GM21423 (cell line): Measurements from ENCODE around the gene TBC1D5.

Source experiments
- ATAC-seq: cut with Tn5 transposase; IDR thresholded peaks from one replicate; pipeline ENCODE4 v1.9.1; 2021; ENCODE audit warnings: mild to moderate bottlenecking, moderate library complexity; ENCODE audit not compliant: unreplicated experiment

TBC1D5 gene

DNA sequence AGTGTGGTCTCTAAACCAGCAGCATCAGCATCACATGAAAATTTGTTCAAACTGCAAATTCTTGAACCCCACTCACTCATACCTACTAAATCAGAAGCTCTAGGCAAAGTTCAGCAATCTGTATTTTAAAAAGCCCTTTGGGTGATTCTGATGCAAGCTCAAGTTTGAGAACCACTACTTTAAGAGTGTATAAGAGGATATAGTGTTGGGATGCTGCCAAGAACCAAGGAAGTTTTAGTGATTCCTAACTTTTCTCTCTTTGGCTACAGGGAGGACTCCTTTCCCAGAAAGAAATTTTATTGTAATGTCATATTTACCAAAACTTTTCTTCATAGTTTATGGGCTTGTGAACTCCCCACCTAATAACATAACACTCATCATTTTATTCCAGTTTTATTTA lies 422.2 kb downstream of the TBC1D5 start:
- no peak for ATAC-seq

DNA sequence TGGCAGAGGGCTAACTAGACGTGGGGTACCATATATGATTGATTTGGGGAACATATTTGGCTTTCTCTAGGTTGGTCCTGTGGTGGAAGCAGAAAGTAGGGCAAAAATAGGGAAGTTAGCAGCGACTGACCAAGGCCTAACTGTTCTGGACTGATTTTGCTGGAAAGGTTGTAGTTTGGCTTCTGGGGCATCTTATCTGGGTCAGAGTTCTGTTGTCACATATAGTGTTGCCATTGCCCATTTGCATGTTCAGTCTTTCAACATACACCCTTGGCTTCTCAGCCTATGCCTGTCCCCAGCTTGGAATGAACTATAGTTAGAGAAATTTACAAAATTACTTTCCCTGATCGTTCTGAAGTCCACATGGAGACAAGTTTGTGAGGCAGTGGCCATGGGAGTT lies 426.5 kb downstream of the TBC1D5 start:
- ATAC-seq = no peak

DNA sequence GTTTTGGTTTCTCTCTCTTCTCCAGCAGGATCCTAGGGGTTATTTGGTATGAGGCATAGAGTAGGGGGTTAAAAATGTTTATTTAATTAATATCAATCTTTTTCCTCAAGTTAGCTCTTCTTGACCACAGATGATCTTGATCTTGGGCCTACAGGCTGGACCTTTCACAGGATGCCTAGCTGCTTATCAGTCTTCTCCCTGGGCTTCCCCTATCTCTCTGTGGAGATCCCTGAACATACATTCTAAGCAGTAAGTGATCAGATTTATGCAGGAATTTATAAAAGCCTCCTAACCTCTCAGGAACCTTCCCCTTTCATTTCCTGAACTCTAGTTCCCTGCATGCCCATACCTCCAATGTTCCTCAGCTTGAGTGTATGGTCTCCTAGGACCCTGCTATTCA lies 428.3 kb downstream of the TBC1D5 start:
- no peak for ATAC-seq

DNA sequence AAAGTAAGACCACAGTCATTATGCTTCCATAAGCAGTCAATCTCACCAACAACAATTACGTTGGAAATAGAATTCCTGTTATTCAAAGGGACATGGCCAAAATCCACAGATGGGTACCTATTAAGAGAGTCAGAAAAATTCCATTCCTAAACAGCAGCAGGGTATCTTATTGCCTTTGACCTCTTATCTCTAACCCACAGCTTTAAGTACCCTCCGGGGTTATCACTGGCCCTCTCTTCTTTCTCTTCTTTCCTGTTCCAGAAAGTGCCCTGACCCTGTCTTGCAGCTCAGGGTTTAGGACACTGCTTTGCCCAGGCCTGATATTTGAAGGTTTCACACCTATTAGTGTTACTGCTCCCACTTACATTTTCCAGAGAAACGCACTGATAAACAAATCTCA lies 428.7 kb downstream of the TBC1D5 start:
- no peak for ATAC-seq

DNA sequence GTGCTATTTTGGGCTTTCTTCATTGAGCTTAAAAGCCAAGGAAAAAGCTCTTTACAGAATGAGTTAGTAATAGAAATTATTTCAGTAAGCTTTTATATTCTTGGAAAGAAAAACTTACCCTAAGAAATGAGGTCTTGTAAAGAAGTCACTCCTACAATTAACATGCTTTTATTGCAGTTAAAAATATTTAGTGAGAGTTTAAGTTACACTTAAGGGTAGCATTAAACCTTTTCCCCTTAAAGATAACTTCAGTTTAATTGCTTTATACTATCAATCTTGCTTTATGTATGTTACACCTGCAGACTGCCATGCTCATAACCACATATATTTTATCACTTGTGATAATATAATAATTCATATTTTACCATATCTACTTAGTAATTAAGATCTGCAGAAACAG lies 431.4 kb downstream of the TBC1D5 start:
- ATAC-seq = no peak

DNA sequence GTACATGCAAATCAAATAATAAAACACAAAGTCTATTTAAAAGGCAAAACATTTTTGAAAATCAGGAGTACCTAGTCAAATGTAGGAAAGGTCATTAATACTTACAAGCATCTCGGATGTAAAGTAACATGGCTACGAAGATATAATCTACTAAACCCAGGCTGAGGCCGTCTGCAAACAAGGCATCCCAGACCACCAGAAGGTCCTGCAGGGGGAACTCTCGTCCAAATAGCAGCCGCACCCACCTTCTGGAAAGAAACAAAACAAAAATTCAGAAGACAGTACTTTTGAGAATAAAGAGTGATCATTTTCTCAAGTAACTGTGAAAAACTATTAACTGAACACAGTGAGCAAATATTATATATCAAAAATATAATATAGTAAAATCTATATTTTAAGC lies 434.5 kb downstream of the TBC1D5 start:
- no peak for ATAC-seq

DNA sequence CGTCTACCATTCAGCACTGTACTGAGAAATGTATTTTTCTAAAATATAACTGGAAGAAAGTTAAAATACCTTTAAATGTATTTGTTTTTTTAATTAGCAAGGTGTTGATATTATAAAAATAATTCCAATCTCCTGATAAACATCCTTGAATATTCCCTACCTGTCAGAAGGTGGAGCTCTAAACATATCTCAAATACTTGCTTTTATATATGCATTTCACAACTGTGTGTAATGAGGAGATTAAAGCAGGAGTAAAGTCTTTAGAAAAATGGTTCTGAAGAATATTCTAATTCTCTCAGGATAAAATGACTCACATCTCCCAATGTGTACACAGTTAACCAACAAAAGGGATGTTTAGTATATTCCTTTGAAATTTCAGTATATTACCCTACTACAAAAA lies 434.9 kb downstream of the TBC1D5 start:
- no peak for ATAC-seq

DNA sequence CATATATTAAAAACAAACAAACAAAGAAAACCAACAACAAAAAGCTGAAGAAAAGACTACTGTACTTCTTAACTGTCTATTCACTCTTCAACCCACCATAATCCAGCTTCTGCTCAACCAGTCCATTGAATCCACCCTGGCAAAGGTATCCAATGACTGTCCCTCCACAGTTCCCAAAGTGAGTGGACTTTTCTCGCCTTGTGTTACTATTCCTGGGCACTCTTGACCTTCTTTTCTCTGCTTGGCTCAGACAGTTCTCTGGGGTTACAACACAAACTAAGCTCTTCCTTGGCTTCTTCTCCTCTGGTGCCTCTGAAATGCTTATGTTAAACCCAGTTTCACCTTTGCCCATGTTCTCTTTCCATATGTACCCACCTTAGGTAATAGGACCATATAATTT lies 437.5 kb downstream of the TBC1D5 start:
- no peak for ATAC-seq

DNA sequence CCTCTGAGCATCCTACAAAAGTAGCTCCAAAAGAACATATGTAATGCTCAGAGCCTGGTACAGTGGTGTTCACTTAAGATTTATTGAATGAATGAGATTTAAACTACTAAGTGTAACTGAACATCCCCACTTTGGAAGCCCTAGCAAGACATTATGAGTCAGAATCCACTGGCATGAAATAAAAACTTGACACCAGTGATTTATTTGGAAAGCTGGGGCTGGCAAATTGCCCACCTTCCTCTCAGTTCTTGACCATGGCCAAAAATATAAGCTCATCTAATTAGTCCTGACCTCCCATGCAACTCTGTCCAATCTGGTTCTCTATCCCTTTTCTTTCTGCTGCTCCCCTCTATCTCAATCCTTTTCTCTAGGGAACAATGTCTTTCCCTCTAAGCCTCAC lies 439.7 kb downstream of the TBC1D5 start:
- no peak for ATAC-seq

DNA sequence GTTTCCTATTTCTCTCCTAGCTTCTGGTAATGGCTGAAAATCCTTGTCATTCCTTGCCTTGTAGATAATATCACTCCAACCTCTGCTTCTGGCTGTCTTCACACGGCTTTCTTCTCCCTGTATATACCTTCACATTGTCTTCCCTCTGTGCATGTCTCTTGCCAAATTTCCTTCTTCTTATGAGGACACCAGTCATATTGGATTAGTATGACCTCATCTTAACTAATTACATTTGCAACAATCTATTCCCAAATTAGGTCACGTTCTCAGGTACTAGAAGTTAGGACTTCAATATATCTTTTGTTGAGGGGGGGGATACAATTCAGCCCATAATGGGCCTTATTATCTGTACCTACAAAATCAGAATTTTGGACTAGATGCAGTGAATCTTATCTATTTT lies 440.3 kb downstream of the TBC1D5 start:
- ATAC-seq = no peak

DNA sequence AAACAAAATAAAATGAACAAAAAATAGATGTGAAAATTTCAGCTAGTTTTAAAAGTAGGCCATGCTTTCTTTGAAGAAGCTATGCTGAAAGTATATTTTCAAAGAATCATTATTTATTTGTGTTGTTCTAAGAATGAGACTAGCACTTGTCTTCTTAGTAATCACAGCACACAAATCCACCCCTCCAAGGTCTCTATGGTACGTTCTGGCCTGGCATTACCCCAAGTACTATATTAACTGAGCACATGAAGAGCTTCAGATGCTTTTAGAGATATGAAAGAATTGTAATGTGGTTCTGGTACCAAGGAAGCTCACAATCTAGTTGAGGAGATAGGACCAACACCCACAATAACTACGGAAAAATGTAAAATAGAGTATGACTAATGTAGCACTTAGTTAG lies 441.2 kb downstream of the TBC1D5 start:
- no peak for ATAC-seq

DNA sequence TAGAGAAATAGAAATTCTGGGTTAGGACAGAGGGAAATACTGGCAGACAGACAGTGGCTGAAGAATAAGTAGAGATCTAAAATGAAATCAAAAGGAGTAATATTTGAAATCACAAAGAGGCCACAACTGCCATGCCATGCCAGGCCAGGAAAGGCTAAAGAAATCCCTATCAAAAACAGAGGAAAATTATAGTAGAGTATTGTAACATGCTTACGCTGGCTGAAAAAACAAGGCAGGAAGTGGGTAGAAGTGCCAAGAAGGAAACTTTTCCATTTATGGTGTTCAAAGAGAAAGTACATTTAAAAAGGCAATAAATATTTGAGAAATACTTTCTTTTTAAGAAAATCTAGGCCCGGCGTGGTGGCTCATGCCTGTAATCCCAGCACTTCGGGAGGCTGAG lies 442.0 kb downstream of the TBC1D5 start:
- ATAC-seq = no peak

DNA sequence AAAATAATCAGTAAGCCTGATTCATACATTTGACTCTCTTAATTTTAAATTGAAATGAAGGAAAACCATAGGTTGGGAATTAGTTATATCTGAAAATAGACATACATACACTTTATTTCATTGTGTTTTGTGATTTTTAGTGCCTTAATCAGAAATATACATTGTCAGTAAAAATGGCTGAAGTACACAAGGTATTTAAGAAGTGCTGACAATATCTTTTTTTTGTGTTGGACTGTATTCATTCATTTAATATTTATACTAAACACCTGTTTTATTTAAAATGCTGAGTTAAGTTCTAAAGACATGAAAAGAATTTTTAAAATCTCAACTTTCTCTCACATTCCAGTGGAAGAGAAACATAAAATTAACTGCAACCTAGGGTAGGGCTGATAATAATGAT lies 444.4 kb downstream of the TBC1D5 start:
- no peak for ATAC-seq

DNA sequence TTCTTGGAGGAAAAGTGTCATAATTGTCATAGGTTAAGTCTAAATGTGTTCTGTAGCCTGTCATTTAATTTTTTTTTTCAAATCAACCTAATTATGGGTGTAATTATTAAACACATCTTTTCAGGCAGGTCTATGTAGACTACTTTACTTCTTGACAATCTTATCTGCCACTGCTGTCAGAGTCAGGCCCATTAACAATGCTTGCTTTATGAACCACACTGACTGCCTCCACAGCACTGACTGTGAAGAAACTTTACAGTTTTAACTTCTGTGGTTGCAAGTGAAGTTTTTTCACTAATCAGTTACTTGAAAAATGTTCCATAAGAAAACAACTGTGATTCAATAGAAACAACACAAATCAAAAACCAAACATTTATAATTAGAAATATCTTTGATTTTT lies 449.9 kb downstream of the TBC1D5 start:
- no peak for ATAC-seq

DNA sequence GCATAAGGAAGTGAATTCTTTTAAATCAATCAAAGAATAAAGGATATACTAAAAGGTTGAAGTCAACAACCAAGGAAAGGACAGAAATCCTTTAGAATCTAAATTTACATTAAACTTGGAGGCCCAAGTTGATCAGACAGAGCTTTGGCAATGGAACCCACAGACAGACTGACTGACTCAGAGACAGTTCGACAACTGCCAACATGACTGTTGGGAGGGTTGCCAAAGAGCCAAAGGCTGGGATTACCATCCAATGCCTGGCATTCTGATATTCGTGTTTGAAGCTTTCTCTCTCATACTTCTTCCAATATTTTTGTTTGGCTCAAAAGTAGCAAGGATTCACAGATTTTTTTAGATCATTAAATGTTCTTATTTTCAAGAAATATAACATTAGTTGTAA lies 451.5 kb downstream of the TBC1D5 start:
- ATAC-seq = no peak

DNA sequence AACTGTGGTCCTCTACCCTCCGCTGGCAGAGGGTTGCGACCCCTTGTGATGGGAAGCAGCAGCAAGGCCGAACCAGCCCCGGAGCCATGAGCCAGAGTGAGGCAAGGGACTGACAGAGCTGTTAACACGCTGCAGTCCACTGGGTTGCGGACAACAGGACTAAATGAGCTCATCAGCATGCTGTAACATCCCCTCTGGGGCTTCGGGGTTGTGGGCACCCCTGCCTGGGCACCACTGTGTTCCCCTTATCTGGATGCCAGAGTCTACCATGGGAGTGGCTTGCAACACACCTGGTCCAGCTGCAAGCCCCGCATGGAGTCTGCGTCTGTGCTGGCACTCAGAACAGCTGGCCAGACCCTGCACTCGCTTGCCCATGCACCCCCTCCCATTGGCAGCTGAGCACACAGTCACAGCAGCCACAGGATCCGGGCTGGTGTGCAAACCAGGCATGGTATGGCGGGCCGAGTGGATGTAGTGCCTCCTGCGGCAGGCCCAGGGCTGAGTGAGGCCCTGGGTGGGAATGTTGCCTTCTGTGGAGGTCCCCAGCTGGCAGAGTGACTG lies 453.5 kb downstream of the TBC1D5 start:
- no peak for ATAC-seq

DNA sequence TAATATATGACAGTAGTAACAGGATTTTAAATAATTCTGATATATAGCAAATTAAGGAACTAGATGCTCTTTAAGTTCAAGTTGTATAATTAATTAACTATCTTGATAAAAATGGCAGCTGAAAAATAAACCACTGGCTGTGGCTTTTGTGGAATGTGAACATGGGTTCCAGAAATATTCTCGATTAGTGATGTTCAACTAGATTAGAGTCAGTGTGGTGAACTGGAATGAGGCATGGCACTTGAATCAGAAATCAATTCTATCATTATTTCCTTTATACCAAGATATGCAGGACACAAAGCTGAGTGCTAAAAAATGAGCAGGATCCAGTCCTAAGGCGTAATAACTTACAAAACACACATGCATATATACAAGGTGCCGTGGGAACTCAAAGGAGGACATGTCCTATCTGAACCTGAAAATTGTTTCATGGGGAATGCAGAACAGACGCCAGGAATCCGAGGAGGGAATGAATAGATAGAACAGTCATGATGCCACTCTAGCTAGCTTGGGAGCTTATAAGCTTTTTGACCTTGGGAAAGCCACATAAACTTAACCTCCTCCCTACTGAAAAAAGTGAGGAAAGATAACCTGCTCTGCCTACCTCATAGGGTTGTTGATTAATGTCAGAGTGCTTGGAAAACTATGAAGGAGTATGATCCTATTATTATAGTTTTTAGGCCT lies 455.3 kb downstream of the TBC1D5 start:
- ATAC-seq = no peak

DNA sequence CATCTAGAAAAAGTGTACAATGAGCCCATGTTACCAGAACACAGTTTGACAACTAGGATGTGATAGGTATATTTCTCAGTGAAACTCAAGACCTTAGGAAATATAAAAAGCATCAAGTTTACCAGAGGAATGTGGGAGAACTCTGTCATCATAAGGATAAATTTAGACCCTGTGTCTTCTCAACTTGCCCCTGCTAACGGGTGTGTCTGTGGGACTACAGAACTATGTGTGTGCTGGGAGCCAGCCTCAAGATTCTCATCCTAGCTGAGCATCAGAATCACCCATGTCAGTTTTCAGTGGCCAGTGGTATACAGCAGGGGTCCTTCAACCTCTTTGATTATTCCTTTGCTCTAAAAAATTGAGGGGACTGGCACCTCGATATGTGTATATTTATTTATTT lies 464.4 kb downstream of the TBC1D5 start:
- no peak for ATAC-seq

DNA sequence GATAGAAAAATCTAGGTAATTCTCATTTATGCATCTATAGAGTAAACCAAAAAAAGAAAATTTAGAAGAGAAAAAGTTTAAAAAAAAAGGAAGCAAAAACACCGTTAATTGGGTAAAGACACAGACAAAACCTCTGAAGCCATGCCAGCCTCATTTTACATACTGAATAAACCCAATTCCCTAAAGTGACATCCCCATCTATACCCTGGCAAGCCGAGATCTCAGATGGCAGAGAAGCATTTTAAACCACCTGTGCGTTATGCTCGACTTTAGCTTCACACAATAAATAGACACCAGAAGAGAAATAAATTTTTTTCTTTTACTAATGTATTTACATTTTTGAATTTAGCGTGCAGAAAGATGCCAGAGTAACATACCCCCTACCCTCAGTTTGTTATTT lies 475.6 kb downstream of the TBC1D5 start:
- no peak for ATAC-seq

DNA sequence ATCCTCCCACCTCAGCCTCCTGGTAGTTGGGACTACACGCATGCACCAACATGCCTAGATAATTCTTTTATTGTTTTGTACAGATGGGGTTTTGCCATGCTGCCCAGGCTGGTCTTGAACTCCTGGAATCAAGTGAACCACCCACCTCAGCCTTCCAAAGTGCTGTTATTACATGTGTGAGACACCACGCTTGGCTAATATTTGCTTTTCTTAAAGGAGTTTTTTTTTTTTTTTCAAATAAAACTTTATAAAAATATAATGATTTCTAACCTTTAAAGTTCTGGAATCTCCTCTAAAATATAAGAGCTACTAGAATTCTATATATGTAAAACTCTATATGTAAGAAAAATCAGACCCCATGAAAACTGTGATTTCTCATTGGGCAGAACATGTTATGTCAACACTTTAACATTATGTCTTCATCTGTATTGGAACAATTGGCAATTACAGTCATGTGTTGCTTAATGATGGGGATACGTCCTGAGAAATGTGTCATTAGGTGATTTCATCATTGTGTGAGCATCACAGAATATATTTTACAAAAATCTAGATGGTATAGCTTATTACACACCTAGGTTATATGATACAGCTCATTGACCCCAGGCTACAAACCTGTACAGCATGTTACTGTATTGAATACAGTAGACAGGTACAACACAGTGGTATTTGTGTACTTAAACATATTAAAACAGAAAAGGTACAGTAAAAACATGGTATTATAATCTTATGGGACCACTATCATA lies 480.6 kb downstream of the TBC1D5 start:
- no peak for ATAC-seq

DNA sequence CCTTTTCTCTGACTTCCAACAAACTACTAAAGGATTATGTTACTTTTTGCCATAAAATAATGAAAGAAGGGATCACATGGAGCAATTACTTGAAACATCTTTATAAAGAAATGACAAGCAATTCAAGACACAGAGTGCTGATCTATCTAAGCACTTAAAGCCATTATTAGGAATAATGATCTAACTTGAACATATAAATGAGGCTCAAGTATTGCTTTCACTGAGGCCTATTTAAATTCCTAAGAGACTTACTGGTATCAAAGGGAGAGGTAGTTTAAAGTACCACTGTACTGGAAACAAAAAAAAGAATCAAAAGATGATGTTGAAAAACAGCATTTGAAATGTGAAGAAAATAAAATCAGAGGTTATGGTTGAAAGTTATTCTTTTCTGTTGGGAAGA lies 482.2 kb downstream of the TBC1D5 start:
- ATAC-seq = no peak

DNA sequence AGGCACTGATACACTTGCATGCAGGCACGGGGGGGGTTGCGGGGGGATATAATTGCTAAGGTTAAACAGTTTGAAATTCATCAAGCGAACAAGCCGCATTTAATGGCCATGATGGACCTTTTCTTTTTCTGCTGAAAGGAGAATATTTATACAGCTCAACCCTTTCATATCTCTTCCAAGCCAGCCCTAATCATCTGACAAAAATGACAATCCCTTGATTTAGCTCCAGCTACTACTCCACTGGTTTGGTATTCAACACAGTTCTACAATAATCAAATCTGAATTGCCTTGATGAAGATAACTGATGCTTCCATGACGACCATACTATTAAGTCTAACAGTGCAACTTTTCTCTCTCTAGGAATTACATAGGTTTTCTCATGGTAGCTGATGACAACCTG lies 482.7 kb downstream of the TBC1D5 start:
- ATAC-seq = no peak
